GM21390 (cell line): ENCODE measurements around the gene LMF2.
"Not testable (repeated sequence)": the region's sequence is repeated elsewhere in the genome, so short reads cannot be mapped to it uniquely, and the experiment has no call there.

Experiments
- ATAC-seq: cut with Tn5 transposase; IDR thresholded peaks from one replicate; pipeline ENCODE4 v1.9.1; 2021; ENCODE audit not compliant: unreplicated experiment

LMF2 gene, protein sequence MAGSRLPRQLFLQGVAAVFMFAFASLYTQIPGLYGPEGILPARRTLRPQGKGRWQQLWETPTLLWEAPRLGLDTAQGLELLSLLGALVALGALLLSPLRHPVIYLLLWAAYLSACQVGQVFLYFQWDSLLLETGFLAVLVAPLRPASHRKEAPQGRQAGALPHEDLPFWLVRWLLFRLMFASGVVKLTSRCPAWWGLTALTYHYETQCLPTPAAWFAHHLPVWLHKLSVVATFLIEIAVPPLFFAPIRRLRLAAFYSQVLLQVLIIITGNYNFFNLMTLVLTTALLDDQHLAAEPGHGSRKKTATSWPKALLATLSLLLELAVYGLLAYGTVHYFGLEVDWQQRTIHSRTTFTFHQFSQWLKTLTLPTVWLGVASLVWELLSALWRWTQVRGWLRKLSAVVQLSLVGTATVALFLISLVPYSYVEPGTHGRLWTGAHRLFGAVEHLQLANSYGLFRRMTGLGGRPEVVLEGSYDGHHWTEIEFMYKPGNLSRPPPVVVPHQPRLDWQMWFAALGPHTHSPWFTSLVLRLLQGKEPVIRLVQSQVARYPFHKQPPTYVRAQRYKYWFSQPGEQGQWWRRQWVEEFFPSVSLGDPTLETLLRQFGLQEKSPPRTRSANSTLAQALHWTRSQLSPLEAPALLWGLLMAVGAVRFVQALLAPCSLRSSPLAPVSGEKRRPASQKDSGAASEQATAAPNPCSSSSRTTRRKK

DNA sequence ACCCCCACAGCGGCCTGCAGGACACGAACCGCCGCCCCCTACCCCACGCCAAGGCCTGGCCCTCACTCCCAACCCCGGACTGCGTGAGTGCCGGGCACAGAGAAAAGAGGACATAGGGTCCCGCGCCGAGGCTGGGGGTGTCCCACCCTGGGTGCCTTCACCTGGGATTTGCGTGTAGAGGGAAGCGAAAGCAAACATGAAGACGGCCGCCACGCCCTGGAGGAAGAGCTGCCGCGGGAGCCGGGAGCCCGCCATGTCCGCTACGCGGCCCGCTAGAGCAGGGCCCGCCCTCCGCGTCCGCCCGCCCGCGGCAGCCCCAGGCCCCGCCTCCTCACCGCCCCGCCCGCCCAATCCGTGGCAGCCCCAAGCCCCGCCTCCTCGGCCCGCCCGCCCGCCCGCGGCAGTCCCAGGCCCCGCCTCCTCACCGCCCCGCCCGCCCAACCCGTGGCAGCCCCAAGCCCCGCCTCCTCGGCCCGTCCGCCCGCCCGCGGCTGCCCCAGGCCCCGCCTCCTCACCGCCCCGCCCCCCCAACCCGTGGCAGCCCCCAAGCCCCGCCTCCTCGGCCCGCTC lies at the start of gene LMF2:
LMF2 (minus strand) TSS at position 282 of the 570 bp plus-strand sequence; CDS start at position 255, 27 bp downstream.
- peak; percentile 53 for ATAC-seq

DNA sequence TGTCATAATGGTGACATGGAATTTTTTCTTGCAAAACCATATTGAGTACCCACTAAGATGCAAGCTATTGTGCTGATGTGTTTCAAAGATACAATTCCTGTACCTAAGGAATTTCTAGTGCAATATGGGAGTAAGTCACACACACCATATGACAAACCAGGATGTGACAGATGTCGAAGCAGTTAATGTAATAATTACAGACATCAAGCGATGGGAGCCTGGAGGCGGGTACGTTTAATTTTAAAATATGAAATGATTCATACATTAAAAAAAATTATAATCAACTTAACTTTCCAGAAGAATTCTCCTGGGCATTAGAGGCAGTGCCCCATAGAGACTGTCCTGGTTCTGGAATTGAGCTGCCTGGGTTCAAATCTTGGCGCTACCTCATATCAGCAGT lies 49.2 kb upstream of the LMF2 start:
- ATAC-seq: no peak

DNA sequence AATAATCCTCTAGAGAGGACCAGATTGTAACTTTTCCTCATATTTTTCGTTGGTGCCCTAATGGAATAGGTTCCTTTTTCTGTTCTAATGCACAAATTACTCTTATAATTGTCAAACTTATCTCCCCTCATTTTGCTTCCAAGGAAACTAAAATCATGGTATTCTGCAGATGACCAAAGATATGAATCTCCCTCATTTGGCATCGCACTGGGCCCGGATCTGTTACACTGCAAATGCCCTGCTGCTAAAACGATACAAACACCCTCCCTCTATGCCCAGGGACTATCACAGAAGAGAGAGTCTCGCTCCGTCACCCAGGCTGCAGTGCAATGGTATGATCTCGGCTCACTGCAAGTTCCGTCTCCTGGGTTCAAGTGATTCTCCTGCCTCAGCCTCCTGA lies 45.8 kb upstream of the LMF2 start:
- no peak for ATAC-seq

DNA sequence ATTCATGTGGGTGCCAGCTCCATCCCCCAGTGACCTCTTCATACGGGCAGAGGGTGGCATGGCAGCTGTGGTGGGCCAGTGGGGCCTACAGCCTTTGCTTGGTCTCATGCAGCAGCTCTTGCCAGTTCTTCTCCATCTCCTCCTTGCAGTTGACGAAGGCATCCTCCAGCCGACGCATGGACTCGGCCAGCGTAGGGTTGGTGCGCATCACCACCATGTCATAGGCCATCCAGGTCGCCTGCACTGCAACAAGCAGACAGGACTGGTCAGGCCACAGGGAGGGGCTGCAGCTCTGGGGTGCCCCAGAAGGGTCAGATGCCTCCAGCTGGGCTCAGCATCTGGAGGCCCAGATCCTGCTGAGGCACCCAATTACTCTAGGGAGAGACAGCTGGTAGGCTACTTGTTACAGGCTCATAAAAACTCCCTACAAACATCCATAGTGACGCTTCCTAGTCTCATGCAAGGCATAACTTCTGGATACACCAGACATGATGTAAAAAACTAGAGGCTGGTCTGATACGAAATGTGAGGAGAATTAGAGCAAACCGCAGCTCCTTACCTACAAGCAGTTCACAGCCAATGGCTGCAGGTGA lies 43.8 kb upstream of the LMF2 start:
- no peak for ATAC-seq

DNA sequence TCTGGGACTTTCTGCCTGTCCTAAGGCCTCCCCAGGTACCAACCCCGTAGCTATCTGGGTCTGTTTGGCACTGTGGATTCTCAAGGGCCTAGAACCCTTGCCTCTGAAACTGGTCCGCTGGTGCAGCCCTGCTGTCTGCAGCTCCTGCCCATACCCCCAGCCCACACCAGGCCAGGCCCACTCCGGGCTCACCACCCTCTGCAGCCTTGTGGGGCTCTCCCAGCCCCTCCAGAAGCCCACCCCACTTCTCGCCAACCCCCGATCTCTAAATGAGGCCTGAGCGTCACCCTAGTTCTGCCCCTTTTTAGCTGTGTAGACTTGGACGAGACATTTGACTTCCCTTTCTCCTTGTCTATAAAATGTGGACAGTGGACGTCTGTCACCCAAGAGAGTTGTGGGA lies 42.9 kb upstream of the LMF2 start:
- ATAC-seq: no peak

DNA sequence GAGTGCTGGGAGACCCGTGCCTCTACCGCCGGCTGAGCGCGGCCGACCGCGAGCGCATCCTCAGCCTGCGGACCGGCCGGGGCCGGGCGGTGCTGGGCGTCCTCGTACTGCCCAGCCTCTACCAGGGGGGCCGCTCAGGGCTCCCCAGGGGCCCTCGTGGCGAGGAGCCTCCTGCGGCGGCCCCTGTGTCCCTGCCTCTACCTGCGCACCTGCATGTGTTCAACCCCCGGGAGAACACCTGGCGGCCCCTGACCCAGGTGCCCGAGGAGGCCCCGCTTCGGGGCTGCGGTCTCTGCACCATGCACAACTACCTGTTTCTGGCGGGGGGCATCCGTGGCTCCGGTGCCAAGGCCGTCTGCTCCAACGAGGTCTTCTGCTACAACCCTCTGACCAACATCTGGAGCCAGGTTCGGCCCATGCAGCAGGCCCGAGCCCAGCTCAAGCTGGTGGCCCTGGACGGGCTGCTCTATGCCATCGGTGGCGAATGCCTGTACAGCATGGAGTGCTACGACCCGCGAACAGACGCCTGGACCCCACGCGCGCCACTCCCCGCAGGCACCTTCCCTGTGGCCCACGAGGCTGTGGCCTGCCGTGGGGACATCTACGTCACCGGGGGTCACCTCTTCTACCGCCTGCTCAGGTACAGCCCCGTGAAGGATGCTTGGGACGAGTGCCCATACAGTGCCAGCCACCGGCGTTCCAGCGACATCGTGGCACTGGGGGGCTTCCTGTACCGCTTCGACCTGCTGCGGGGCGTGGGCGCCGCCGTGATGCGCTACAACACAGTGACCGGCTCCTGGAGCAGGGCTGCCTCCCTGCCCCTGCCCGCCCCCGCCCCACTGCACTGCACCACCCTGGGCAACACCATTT lies 41.7 kb upstream of the LMF2 start:
- no peak for ATAC-seq

DNA sequence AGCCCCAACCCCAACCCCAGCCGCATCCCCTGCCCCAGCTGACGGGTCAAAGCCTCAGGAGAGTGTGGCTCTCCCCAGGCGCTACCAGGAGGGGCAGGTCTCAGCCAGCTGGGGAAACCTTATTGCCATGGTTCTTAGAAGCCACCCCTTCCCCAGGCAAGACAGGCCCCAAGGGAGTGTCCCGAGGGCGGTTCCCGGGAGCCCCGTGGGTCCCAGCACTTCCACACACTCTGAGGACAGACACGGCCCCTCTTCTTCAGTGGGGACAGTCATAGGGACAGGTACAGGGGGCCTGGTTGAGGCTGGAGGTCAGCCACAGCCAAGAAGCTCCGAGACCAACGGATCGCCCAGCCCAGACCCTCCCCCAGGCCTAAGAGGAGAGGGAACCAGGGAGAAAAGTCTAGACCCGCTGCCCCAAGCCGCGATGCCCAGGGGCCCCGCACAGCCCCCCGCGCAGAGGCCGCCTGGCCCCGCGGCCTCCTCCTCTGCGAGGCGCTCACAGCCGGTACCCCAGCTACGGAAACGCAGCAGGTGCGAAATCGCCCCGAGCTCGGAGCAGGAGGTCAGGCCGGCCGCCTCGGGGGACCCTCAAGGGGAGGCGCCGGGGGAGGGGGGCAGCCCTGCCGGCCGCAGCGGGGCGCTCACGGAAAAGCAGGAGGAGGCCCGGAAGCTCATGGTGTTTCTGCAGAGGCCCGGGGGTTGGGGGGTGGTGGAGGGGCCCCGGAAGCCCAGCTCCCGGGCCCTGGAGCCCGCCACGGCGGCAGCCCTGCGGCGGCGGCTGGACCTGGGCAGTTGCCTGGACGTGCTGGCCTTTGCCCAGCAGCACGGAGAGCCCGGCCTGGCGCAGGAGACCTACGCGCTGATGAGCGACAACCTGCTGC lies 40.8 kb upstream of the LMF2 start:
- no peak for ATAC-seq

DNA sequence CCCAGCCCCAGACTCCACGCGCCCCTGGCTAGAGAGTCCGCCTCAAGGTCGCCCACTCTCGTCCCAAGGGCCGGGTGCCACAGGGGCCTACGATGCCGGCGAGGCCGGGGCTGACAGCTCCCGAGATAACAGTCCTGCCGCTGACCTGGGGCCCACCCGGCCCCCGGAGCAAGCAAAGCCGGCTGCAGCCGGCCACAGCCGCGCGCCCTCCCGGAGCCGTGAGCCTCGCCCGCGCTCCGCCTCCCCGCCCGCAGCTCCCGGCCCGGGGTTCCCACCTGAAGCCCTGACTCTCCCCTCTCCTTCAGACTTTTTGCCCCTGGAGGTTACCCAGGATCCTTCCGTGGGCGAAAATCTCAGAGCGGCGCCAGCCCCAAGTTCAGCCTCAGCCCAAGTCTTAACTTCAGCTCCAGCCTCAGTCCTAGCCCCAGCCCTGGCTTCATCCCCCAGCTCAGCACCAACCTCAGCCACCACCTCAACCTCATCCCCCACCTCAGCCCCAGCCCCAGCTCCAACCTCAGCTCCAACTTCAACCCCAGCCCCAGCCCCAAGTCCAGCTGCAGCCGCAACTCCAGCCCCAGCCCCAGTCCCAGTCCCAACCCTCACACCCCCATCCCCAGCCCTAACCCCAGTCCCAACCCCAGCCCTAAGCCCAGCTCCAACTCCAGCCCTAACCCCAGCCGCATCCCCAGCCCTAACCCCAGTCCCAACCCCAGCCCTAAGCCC lies 39.9 kb upstream of the LMF2 start:
- ATAC-seq: no peak

DNA sequence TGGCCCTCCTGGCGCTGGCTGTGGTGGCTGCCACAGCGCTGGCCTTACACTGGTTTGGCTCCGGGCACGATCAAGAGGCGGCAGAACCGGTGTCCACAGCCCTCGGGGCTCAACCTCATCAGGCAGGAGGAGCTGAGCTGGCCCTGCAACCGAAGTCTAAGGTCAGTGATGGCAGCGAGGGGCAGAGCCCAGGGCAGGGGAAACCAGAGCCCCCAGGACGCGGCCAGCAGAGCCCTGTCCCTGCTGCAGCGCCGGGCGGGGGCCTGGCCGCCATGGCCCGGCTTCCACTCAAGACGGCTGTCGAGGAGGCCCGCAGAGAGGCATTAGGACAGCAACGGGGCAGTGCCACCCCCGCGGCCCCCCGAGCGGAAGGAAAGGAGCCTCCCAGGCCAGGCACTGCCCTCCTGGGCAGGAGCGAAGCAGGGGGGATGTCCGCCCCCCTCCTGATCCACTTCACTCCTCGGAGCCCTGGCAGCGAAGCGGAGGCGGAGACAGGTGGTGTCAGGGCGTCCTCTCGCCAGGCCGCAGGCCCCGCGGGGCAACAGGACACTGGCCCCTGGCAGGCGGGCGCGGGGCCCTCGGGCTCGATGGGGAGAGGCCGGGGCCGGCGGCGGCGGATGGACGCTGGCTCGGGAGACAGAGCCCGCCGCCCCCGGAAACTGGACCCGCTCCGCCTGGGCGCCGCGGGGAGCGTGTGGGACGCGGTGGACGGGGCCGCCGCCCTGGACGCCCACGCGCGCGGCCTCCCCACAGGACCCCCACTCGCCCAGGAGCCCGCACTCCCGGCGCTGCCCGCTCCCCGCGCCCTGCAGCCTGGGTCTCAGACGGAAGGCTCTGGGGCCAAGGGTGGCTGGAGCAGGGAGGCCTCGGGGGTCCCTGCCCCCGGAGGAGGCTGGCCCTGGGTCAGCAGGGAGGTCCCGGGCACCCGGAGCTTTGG lies 39.1 kb upstream of the LMF2 start:
- no peak for ATAC-seq

DNA sequence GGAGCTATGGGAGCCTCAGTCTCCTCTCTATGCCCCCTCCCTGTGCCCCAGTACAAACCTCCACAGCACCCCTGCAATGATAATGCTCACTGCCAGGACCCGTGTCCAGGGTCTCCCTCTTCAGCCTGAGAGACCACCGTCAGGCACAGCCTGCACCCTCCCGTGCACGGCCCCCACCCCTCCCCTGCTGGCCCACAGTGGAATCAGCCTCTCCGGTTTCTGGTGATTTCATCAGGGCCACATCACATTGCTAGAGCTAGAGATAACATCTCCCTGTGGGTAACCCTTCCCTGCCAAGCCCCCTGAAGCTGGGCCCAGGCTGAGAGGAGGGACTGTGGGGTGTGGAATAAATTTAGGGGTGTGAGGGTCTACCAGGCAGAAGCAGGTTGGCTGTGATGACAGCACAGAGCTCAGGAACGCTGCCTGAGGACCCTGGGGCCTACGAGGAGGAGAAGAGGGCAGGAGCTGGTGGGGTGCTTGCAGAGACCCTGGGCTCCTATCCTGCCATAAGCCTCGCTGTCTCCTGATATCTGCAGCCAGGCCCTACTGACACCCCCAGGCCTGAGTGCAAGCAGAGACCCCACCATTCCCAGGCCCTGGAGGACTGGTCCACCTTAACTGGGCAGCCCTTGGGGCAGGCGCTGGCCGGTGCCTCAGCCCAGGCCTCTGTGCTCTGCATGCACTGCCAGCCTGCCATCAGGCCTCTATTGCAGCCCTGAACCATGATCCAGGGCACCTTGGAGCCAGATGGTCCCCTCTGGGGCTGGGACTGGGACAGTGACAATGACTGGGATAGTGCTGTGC lies 38.2 kb upstream of the LMF2 start, which contains the start of gene KLHDC7B:
KLHDC7B (plus strand) TSS at position 378 of the 804 bp plus-strand sequence; CDS start at position 723, 345 bp downstream.
- no peak for ATAC-seq

DNA sequence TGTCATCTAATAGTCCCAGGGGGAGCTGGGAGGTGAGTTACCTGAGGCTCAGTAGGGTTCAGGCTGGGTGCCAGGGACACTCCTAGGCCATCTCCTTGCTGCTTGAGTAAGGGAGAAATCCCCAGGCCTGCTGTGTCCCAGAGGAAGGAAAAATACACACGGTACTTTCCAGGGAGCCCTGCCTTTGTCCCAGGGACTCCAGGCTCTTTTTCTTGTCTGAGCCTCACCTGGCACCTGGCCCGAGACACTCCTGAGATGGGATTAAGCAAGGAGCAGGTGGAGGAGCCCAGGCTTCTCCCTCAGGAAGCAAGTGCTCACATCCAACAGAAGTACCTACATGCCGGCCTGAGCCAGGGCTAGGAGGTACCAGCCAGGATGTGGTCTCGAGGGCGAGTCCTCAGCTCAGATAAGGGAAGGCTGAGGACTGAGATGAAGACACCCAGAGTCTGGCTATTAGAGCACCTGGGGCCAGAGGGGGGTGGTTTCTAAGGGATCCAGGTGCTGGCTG lies 37.3 kb upstream of the LMF2 start:
- ATAC-seq: no peak

DNA sequence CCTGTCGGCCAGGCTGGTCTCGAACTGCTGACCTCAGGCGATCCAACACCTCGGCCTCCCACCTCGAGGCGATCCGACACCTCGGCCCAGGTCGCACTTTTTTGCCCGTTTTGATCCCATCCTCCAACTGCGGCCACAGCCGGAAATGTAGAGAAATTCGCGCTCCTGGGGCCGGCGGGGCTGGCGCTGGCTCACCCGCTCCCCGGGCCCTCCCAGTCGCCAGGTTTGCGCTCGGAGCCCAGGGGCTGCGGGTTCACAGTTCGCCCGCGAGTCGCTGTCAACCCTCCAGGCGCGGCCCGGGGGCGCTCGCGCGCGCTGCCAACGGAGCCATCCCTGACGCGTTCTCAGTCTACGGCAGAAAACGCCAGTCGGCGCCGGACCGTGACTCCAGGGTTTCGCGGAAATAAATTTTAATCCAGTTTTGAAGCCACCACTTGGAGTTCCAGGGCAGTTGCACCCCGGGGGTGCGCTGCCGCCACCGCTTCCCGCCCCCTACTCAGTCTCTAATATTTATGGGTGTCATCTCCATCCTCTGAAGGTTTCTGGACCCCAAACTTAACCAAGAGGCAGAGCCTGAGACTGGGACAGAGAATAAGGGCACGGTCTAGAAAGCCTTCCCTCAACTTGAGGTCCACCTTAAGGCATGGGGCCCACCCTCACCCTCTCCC lies 36.7 kb upstream of the LMF2 start:
- no peak for ATAC-seq

DNA sequence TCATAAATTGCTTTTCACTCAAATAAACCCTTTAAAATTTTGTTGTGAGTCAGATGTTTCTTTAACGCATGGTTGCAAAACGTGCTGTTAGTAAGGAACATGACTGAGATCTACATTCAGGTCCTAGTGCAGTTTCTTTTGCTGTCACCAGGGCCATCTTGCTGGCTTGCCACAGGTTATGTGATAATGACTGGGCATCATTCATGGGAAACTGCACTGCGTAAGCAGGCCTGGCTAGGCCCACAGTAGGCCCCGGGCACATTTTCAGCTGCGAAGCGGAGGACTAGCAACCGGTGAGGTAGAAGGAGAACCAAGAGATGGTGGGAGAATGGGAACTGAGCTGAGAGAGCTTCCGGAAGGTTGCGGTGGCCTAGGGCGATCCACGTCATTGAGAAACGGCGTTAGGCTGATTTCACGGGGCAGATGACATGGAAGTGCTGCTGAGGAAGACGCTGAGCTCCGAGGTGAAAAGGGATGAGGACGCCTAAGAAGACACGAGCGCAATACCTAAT lies 35.0 kb upstream of the LMF2 start:
- ATAC-seq: no peak

DNA sequence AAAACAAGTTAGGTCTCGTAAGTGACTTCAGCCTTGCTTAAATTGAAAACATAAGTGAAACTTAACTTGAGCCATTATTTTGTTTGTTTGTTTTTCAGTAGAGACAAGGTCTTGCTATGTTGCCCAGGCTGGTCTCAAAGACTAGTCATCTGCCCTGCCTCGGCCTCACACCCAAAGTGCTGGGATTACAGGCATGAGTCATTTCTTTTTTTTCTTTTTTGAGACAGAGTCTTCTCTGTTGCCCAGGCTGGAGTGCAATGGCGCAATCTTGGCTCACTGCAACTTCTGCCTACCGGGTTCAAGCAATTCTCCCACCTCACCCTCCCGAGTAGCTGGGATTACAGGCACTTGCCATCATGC lies 34.1 kb upstream of the LMF2 start:
- ATAC-seq: not testable (repeated sequence)

DNA sequence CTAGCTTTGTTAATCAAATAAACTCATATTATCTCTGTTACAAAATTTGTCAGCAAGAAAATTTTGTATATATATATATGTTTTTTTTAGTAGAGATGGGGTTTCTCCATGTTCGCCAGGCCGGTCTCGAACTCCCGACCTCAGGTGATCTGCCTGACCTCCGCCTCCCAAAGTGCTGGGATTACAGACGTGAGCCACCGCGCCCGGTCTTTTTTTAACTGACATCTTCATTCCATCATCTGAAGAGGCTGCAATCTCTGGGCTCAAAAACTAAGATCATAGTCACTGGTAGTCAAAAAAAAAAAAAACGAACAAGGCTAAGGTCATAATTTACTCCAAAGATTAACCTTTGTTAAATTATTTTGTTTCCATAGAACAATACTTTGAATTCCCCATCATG lies 32.9 kb upstream of the LMF2 start:
- no peak for ATAC-seq

DNA sequence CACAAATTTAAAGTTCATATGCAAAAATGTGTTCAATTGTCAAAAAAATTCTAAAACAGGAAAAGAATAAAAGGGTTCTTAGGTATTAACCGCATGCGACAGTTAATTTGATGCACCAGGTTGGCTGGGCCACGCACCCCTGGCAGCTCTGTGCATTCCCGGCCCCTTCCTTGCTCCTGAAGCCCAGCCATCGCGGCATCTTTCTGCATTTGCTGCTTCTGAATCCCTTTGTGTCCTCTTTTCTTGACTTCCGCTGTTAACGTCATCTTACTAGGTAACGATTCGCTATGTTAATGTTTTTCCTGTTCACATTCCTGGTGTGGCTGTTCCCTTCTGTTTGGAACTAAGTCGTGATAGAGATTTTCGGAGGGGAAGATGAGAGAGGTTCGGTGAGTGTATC lies 30.3 kb upstream of the LMF2 start:
- no peak for ATAC-seq
